Nucleus accumbens (tissue), 56 donors: ENCODE results near the gene RASIP1.

Experiments
- DNase-seq, 56 donors: peaks; one replicate each; lab custom pipeline; 2025; lab: John Stamatoyannopoulos, UW

The RASIP1 gene

GRCh38 chr19:48756686-48757085 is 16.3 kb upstream of the RASIP1 start:
- no peak for DNase-seq

- DNase-seq, result no peak
Measured at GRCh38 chr19:48756212-48756611, 15.8 kb upstream of the RASIP1 start.

GRCh38 chr19:48755787-48756186 is 15.4 kb upstream of the RASIP1 start:
- DNase-seq, result no peak

GRCh38 chr19:48755084-48755641 is 14.8 kb upstream of the RASIP1 start, which contains the start of gene FGF21:
TSS of gene FGF21 (plus strand) at chr19:48755524. CDS start at chr19:48756237, 713 bp downstream.
- no peak for DNase-seq

GRCh38 chr19:48752496-48753365 is 12.3 kb upstream of the RASIP1 start, which contains the start of gene FUT1:
TSS of gene FUT1 (minus strand) at chr19:48752641. CDS start at chr19:48751281, 1,360 bp downstream.
- peak in 1 of 56 donors; percentile 14 for DNase-seq

DNA sequence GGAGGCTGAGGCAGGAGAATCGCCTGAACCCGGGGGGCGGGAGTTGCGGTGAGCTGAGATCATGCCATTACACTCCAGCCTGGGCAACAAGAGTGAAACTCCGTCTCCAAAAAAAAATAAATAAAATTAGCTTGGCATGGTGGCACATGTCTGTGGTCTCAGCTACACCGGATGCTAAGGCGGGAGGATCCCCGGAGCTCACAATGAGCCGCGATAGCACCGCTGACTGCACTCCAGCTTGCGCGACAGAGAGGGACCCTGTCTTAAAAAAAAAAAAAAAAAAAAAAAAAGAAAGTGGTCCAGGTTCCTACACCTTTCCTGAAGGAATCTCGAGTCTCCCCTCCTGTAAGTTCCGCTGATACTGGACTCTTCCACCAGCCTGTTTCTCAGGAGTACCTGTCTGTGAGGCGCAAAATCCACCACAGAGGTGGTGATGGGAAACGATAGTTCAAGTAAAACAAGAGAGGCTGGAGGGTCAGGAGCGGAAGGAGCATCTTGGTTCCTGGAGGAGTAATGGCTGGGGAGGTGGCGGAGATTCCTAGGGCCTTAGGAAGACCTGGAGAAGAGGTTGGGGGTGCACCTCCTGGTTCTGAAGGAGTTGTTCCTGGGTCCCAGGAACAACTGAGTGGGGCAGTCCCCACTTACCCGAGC is 11.6 kb upstream of the RASIP1 start:
- no peak for DNase-seq

- DNase-seq, result no peak
Measured at GRCh38 chr19:48750771-48751504, 10.5 kb upstream of the RASIP1 start.

- DNase-seq, result no peak
Measured at GRCh38 chr19:48750351-48750750, 9.9 kb upstream of the RASIP1 start.

- DNase-seq, result no peak
Measured at GRCh38 chr19:48749571-48750198, 9.3 kb upstream of the RASIP1 start.

DNA sequence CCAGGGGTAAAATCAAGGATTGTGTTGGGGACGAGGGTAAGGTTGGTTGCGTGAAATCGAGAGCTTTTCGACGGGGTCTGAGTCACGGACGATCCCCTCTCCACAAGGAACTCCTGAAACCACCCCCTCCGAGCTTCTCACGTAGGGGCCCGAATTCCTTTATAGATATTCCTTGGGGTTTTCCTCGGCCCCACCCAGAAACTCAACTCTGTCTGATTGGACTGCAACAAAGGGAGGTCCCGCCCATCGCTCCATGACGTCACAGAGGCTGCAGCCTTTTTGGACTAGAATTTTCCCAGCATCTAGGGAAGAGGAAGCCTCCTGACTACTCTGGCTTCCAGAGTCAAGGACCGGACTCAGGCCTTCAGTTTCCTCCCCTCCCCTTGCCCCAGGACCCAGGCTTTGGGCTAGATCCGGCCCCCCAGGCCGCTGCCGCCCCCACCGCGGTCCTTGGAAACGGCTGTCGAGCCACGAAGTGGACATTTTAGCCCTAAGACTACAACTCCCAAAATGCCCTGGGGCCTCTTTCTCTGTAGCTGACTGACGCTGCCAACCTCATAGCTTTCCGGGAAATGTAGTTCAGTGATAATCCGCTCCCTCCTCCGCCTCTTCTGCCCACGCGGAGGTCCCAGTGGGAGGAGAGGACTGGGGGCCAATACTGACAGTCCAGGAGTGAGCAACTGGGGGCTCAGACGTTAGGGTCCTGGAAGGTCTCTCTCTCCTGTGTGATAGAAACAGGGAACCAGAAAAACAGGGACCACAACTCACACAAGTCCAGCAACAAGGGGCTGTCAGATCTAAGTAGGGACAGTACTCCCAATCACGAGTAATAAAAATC is 6.5 kb upstream of the RASIP1 start, which contains the start of gene IZUMO1:
Gene IZUMO1, minus strand, starts transcription at position 172 of the 838 bp plus-strand sequence. CDS start 1,050 bp downstream, outside the sequence.
- DNase-seq, result peak in 53 of 56 donors; percentile 8 to 87 (median 69)

DNA sequence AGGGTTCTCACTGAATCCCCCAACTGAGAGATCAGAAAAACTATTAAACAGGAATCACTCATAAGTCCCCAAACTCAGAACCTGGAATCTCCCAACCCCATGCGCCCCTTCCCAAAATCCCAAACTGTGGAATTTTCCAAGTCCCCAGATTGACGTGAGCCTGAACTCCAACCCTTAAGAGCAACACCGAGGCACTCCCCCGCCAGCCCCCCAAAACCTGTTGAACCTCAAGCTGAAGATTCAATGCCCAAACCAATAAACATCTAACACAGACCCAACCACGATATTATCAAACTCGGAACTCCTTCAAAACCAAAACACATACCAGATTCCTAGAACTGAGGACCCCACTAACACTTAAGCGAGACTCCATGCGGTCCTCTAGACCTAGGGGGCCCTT is 5.7 kb upstream of the RASIP1 start:
- DNase-seq, result no peak

DNA sequence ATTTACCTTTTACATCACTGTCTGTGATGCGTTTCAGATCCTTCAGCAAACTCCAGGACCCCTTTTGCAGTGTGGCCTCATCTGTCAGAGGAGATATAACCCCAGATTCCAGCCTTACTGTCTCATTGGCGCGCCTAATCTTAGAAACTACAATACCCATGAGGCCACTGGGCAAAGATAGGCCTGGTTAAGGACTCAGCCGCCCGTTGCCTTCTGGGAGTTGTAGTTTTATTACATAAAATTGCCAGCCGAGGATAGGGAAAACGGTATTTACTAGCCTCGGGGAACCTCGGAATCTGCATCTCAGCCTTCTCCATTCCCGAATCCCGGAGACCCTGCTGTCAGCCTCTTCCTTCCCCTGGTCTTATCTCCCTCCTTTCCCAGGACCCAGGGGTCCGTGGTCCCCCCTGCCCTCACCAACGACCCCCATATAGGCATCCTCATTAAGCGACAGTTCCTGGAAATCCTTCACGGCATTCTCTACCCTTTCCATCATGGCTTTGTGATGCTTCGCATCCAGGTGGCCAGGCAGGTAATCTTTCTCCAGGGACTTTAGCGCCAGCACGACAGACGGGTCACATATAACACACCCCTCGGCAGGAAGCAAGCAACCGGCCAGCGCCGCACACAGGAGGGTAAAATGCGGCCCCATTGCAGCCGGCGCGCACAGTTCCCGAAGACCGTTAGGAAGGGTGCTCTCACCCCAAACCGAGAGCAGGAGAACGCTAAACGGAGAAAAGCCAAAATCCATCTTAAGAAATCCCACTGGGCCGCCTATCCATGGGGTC is 5.0 kb upstream of the RASIP1 start:
- peak in 49 of 56 donors; percentile 3 to 78 (median 37) for DNase-seq

GRCh38 chr19:48742096-48742495 is 1.7 kb upstream of the RASIP1 start:
- DNase-seq, result no peak

DNA sequence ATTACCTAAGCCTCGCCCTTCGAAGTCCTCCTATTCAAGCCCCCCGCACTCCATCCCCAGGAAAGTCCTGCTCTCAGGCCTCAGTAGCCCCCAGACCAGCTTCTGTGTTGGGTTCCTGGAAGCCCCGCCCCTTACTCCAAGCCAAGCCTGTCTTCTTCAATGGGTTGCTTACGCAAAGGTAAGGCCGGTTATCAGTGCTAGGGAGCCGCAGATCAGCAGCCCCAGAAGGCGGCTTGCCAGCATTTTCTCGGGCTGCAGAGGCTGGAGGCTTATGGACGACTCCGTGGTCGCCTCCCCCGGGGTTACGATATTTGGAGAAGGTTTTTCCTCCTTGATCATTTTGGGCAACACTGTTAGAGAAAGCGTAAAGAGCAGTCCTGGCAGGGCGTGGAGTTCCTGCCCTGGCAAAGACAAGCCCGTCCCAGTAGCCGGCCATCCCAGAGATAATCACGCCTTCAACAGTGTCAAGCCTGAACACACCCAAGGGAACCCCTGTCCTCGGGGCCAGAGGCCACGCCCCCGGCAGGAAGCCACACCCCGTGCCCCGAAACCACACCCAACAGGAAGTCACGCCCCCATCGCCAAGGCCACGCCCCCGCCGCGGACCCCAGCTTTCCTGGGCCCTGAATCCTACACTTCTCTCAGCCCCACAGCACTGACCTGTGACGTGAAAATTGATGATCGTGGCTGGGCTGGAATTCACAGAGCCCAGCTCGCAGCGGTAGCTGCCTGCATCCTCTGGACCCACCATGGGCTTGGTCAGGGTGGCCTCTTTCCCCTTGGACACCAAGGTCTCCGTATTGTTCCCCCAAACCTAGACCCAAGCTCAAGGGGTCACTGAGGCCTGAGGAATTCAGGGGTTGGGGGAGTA is 954 bp upstream of the RASIP1 start:
- DNase-seq, result peak in 2 of 56 donors; percentile 12 to 50

GRCh38 chr19:48739404-48740163 is 826 bp downstream of the RASIP1 start:
- DNase-seq, result peak in 1 of 56 donors; percentile 24
